ENCODE measurements around the gene ZNHIT6. TPM values are rescaled to one million over a fixed set of nuclear protein-coding genes. Genes with fewer than 3 reads are reported as not detected.

Gene ZNHIT6
- total and polyA plus RNA-seq, 2 experiments from 2014 or later: 11.1 to 17.4 TPM

DNA sequence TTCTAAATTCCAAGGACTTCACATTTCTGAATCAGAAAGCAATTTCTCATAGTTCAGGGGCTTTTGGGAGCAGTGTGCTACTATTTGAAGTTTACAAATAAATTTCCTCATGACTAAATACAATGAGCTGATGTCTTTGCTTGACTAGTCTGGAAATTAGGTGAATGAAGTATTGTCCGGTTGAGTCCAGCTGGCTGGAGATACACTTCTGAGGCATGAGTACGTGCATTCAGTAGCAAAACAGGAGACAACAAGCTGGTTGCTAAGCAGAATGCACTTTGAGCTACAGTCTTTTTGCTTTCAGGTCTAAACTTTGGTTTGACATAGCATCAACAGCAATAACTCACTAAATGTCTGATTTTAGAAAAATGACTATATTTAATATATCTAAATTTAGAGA is 27.1 kb downstream of the ZNHIT6 start:
- no peak overlapping the region for H3K27ac ChIP-seq
- no peak overlapping the region for H3K4me3 ChIP-seq
- peaks cover 21% of the 10 kb centered on the region for H3K36me3 ChIP-seq
- DNase-seq (ENCODE audit: low read depth in 1 of 2, low spot score in 1 of 2): peak in 1 of 2 donors; percentile 71
- no peaks in the 10 kb centered on the region for H3K27me3 ChIP-seq
- H3K4me1 ChIP-seq (ENCODE audit: low read depth): no peaks in the 10 kb centered on the region
- TF ChIP-seq, protein P1, sequence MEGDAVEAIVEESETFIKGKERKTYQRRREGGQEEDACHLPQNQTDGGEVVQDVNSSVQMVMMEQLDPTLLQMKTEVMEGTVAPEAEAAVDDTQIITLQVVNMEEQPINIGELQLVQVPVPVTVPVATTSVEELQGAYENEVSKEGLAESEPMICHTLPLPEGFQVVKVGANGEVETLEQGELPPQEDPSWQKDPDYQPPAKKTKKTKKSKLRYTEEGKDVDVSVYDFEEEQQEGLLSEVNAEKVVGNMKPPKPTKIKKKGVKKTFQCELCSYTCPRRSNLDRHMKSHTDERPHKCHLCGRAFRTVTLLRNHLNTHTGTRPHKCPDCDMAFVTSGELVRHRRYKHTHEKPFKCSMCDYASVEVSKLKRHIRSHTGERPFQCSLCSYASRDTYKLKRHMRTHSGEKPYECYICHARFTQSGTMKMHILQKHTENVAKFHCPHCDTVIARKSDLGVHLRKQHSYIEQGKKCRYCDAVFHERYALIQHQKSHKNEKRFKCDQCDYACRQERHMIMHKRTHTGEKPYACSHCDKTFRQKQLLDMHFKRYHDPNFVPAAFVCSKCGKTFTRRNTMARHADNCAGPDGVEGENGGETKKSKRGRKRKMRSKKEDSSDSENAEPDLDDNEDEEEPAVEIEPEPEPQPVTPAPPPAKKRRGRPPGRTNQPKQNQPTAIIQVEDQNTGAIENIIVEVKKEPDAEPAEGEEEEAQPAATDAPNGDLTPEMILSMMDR (IDR thresholded peaks at IDR 0.05; ENCODE audit: low read depth, low read length): no peak
- no peaks in the 10 kb centered on the region for H3K9me3 ChIP-seq (ENCODE audit: low read depth)

DNA sequence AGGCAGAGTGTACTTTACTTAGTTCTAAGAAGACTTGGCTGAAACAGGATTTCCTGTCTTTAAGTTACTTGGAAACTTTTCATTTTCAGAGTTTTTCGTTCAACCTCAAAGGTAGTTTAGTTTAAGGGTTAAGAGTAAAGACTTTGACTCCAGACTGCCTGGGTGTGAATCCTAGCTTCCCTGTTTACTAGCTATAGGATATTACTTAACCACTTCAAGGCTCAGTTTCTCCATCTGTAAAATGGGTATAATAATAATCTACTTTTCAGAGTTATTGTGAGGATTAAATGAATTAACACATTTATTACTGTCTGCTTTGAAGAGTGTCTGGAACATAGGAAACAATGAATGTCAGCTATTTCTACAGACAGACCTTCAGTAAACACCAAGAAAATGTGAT is 30.0 kb downstream of the ZNHIT6 start:
- Histone ChIP-seq H3K27ac (no peak overlapping the region), H3K36me3 (peaks cover 21% of the 10 kb centered on the region), H3K4me3 (no peak overlapping the region), H3K9me3 (ENCODE audit: low read depth) (no peaks in the 10 kb centered on the region), H3K27me3 (no peaks in the 10 kb centered on the region), H3K4me1 (ENCODE audit: low read depth) (no peaks in the 10 kb centered on the region)
- TF ChIP-seq, protein P1 (IDR thresholded peaks at IDR 0.05; ENCODE audit: low read depth, low read length): no peak
- DNase-seq (ENCODE audit: low read depth in 1 of 2, low spot score in 1 of 2): no peak

DNA sequence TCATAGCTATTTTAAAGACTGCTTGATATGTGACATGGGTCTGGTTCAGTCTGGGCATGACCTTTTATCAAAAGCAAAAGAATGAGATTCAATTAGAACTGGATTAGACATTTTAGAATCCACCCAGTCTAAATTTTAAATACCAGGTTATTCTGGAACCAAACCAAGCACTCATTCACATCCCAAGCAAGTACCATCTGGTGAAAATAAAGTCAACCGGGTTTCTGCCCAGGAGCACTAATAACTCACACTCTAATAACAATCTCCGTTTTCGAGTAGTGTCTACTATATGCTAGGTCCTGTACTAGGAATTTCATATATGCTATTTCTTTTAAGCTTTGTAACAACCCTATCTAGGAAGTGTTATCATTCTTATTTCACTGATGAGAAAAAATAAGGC is 30.6 kb downstream of the ZNHIT6 start:
- H3K27me3 ChIP-seq: no peaks in the 10 kb centered on the region
- H3K4me3 ChIP-seq: no peak overlapping the region
- H3K27ac ChIP-seq: no peak overlapping the region
- no peaks in the 10 kb centered on the region for H3K4me1 ChIP-seq (ENCODE audit: low read depth)
- peaks cover 23% of the 10 kb centered on the region for H3K36me3 ChIP-seq
- no peak for DNase-seq (ENCODE audit: low read depth in 1 of 2, low spot score in 1 of 2)
- TF ChIP-seq, protein P1 (IDR thresholded peaks at IDR 0.05; ENCODE audit: low read depth, low read length): no peak
- no peaks in the 10 kb centered on the region for H3K9me3 ChIP-seq (ENCODE audit: low read depth)

DNA sequence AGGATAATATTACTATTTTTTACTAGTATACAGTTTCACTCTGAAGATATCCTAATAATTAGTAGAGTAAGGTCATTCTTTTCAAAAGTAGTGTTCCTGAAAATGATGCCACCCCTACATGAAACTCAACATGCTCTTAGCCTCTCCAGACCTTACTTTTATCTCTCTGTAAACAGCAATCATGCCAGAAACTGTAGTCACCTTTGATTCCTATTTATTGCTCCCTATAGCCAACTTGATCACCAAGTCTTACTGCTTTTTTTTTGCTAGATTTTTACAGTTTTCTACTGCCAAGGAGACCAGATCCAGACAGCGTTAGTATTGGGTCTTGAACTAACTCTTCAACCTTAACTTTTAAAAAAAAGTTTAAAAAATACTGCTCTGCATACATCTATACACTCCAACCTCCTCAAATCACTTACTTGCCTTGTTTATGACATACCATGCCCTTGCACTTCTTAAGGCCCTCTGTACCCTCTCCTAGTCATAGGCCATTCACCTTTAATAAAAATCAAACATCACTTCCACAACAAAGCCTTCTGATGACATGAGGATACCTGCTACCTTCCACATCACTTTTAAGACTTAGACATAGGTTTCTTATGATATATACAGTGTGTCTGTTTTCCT is 36.1 kb downstream of the ZNHIT6 start:
- H3K4me3 ChIP-seq: no peak overlapping the region
- DNase-seq (ENCODE audit: low read depth in 1 of 2, low spot score in 1 of 2): no peak
- no peak overlapping the region for H3K27ac ChIP-seq
- H3K9me3 ChIP-seq (ENCODE audit: low read depth): no peaks in the 10 kb centered on the region
- H3K27me3 ChIP-seq: no peaks in the 10 kb centered on the region
- peaks cover 10% of the 10 kb centered on the region for H3K36me3 ChIP-seq
- TF ChIP-seq, protein P1 (IDR thresholded peaks at IDR 0.05; ENCODE audit: low read depth, low read length): no peak
- no peaks in the 10 kb centered on the region for H3K4me1 ChIP-seq (ENCODE audit: low read depth)

DNA sequence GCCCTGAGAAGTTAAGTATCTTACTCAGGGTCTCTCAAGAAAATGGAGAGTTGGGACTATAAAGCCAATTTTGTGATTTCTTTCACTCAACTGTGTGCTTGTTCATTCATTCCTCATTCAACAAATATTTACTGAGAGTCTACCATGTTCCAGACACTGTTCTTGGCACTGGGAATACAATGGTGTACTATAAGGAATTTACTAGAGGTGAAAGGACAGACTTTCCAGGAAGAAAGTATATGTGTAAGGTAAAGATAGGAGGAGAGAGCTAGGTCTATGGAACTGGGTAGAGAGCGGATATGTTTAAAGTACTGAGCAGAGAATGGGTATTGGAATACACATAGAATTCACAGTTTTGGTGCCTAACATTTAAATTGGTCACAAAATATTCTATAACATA is 42.3 kb downstream of the ZNHIT6 start:
- Histone ChIP-seq H3K27ac (no peak overlapping the region), H3K4me3 (no peak overlapping the region), H3K36me3 (no peaks in the 10 kb centered on the region), H3K9me3 (ENCODE audit: low read depth) (no peaks in the 10 kb centered on the region), H3K27me3 (no peaks in the 10 kb centered on the region), H3K4me1 (ENCODE audit: low read depth) (peaks cover 4% of the 10 kb centered on the region)
- no peak for DNase-seq (ENCODE audit: low read depth in 1 of 2, low spot score in 1 of 2)
- TF ChIP-seq, protein P1 (IDR thresholded peaks at IDR 0.05; ENCODE audit: low read depth, low read length): no peak
